GM13977 (cell line): Measurements from ENCODE around the gene GRIK2.

Experiments
- DNase-seq: peaks from one replicate; pipeline ENCODE4 v3.0.0; 2012; ENCODE audit warnings: low spot score
- in situ Hi-C: fragments of 300-500 bp; cut with MboI; formaldehyde crosslinking; loops from one replicate; pipeline ENCODE4 v1.12.0; 2022; ENCODE audit warnings: low sequenced_read_pairs, low pct_unique_long_range_greater_than_20kb, mixed read lengths, inconsistent platforms; ENCODE audit not compliant: unreplicated experiment
- TF ChIP-seq, protein P1 (sequence below): IDR thresholded peaks from 2 replicates; pipeline ENCODE4 v1.5.1; 2012; ENCODE audit warnings: mild to moderate bottlenecking, control low read depth; ENCODE audit not compliant: insufficient read depth; ENCODE audit errors: extremely low read depth, missing control alignments

Gene GRIK2

GRCh38 chr6:101719521-101719920, 326.0 kb downstream of the GRIK2 start:
- no peak for DNase-seq
- TF ChIP-seq, protein P1, sequence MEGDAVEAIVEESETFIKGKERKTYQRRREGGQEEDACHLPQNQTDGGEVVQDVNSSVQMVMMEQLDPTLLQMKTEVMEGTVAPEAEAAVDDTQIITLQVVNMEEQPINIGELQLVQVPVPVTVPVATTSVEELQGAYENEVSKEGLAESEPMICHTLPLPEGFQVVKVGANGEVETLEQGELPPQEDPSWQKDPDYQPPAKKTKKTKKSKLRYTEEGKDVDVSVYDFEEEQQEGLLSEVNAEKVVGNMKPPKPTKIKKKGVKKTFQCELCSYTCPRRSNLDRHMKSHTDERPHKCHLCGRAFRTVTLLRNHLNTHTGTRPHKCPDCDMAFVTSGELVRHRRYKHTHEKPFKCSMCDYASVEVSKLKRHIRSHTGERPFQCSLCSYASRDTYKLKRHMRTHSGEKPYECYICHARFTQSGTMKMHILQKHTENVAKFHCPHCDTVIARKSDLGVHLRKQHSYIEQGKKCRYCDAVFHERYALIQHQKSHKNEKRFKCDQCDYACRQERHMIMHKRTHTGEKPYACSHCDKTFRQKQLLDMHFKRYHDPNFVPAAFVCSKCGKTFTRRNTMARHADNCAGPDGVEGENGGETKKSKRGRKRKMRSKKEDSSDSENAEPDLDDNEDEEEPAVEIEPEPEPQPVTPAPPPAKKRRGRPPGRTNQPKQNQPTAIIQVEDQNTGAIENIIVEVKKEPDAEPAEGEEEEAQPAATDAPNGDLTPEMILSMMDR = no peak
- in situ Hi-C loops = no loop called here

DNA sequence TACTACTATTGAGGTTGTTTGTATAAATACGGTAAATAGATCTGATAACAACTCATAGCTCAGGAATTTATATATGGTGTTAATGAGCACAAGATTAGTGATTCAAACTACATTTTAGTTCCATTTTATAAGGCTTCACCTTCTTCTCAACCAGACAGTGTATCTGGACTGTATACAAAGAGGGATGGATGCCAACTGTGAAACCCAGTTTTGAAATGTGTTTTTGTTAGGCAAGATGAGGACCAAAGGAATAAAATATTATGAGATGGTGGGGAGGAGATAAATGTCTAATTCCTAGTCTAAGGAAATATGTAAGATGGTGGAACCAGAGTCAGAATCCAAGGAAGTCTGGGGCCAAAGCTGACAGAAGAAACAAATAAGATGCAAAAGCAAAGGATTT, 329.0 kb downstream of the GRIK2 start:
- DNase-seq = no peak
- in situ Hi-C loops = no loop called here
- TF ChIP-seq, protein P1 = no peak

DNA sequence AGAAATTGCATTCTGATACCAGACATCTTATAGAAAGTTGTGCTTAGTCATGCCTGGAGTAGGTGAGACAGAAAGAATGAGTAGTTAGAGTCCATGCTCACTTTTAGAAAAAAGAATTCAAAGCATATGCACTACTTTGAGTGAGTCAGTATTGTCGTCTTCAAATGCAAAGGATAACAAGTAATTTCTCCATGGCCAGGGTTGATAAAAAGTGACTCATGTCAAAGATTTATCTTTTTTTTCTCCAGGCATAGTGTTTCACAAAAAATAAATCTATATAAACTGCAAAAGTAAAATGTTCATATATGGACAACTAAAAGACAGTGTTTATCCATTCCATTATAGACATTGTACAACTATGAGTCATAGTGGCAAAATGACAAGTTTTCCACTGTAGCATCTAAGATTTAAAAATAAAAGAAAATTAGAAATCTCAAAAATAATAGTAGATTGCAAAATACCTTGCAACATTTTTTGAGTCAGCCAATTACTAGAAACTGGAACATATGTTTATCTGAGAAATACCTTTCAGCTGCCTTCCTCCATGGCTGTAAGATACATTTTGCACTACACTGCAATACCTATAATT, 329.6 kb downstream of the GRIK2 start:
- no peak for DNase-seq
- TF ChIP-seq, protein P1 = no peak
- in situ Hi-C loops = no loop called here

GRCh38 chr6:101728388-101728787, 334.9 kb downstream of the GRIK2 start:
- TF ChIP-seq, protein P1 = no peak
- no peak for DNase-seq
- in situ Hi-C loops = no loop called here

GRCh38 chr6:101728956-101729355, 335.4 kb downstream of the GRIK2 start:
- DNase-seq = no peak
- in situ Hi-C loops = no loop called here
- TF ChIP-seq, protein P1 = no peak

- in situ Hi-C loops = no loop called here
- TF ChIP-seq, protein P1 = no peak
- DNase-seq = no peak
Observed at GRCh38 chr6:101730954-101731353, 337.4 kb downstream of the GRIK2 start.
